ENCODE results near the gene TAAR6.

DNA sequence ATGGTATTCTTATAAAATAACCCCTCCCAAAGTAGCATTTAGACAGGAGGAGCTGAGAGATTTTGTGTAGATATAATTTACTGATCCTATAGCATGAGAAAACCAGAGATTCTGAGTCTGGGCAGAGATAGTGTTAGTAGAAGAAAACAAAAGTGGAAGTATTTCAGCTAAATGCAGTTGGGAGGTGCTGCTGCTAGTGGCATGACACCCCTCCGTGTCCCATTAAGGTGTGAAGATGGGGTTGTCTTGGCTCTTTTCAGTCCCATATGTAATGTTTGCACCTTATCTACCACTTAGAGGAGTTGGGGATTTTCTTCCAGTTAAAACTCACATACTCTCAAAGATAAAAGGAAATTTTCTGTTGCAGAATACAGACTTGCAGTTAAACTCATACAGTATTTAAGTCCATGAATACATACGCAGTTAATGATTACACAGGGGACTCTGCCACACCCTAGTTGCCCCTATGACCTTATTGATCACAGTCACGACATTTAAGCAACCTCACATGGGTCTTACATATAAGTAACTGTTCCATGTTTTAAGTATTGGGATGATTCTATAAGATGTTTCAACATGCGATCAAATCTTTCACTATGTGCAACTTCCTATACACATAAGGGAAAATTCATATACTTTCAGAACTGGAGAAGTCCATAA, 42.5 kb downstream of the TAAR6 start:
- TF ChIP-seq, protein P1, sequence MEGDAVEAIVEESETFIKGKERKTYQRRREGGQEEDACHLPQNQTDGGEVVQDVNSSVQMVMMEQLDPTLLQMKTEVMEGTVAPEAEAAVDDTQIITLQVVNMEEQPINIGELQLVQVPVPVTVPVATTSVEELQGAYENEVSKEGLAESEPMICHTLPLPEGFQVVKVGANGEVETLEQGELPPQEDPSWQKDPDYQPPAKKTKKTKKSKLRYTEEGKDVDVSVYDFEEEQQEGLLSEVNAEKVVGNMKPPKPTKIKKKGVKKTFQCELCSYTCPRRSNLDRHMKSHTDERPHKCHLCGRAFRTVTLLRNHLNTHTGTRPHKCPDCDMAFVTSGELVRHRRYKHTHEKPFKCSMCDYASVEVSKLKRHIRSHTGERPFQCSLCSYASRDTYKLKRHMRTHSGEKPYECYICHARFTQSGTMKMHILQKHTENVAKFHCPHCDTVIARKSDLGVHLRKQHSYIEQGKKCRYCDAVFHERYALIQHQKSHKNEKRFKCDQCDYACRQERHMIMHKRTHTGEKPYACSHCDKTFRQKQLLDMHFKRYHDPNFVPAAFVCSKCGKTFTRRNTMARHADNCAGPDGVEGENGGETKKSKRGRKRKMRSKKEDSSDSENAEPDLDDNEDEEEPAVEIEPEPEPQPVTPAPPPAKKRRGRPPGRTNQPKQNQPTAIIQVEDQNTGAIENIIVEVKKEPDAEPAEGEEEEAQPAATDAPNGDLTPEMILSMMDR (IDR thresholded peaks at IDR 0.05; ENCODE audit: low read depth, low read length), result no peak
- TF ChIP-seq EZH2phosphoT487 (IDR thresholded peaks at IDR 0.05; ENCODE audit: low read depth), result no peak
